GM21723 (cell line): ENCODE results near the gene BEST2.
"Not testable (repeated sequence)": the region's sequence is repeated elsewhere in the genome, so short reads cannot be mapped to it uniquely, and the experiment has no call there.

ENCODE experiments used
- ATAC-seq: cut with Tn5 transposase; IDR thresholded peaks from one replicate; pipeline ENCODE4 v1.9.1; 2021; ENCODE audit warnings: mild to moderate bottlenecking, moderate library complexity; ENCODE audit not compliant: unreplicated experiment

BEST2 gene

GRCh38 chr19:12797141-12797587 is 45.6 kb downstream of the BEST2 start:
- no peak for ATAC-seq

GRCh38 chr19:12797607-12798006 is 46.0 kb downstream of the BEST2 start:
- ATAC-seq: not testable (repeated sequence)

GRCh38 chr19:12799742-12800465 is 48.3 kb downstream of the BEST2 start:
- no peak for ATAC-seq

GRCh38 chr19:12800466-12800770 is 48.8 kb downstream of the BEST2 start:
- no peak for ATAC-seq

GRCh38 chr19:12800923-12801465 is 49.4 kb downstream of the BEST2 start:
- peak; percentile 9 for ATAC-seq

- peak; percentile 49 for ATAC-seq
Observed at GRCh38 chr19:12801466-12802266, 50.1 kb downstream of the BEST2 start, which contains the start of the genes PRDX2 and THSD8. Gene PRDX2 (minus strand): TSS chr19:12801800. CDS start chr19:12801261, 539 bp downstream. Gene THSD8 (plus strand): TSS chr19:12802069. CDS start chr19:12802072, 3 bp downstream.

- no peak for ATAC-seq
Observed at GRCh38 chr19:12802267-12803106, 50.9 kb downstream of the BEST2 start.

- ATAC-seq: no peak
Observed at GRCh38 chr19:12804051-12804450, 52.5 kb downstream of the BEST2 start.

- peak; percentile 64 for ATAC-seq
Observed at GRCh38 chr19:12806242-12807081, 54.9 kb downstream of the BEST2 start, which contains the start of gene RNASEH2A. Gene RNASEH2A (plus strand): TSS chr19:12806584. CDS start chr19:12806674, 90 bp downstream.
